ENCODE data around the gene SLC39A2. TPM values are rescaled to one million over a fixed set of nuclear protein-coding genes. Genes with fewer than 3 reads are reported as not detected.

The SLC39A2 gene
- total RNA-seq, 2 donors from 2014 or later, result not detected

GRCh38 chr14:20996521-20996920 is 2.6 kb upstream of the SLC39A2 start:
- no peak for DNase-seq (ENCODE audit: low spot score)
- Histone ChIP-seq H3K36me3 (peaks cover 56% of the 10 kb centered on the region), H3K9me3 (no peaks in the 10 kb centered on the region), H3K27me3 (no peaks in the 10 kb centered on the region), H3K27ac (no peak overlapping the region), H3K4me3 (no peak overlapping the region), H3K4me1 (peaks cover 0 to 6% of the 10 kb centered on the region in 2 donors)
- no peak for TF ChIP-seq CTCF (IDR thresholded peaks at IDR 0.05)

- no peak overlapping the region for H3K4me3 ChIP-seq
- peaks cover 52% of the 10 kb centered on the region for H3K36me3 ChIP-seq
- DNase-seq (ENCODE audit: low spot score), result no peak
- H3K9me3 ChIP-seq, result no peaks in the 10 kb centered on the region
- TF ChIP-seq CTCF (IDR thresholded peaks at IDR 0.05), result no peak
- no peak overlapping the region for H3K27ac ChIP-seq
- peaks cover 0 to under 1% of the 10 kb centered on the region in 2 donors for H3K4me1 ChIP-seq
- no peaks in the 10 kb centered on the region for H3K27me3 ChIP-seq
Measured at GRCh38 chr14:20997115-20997514, 2.0 kb upstream of the SLC39A2 start.

- H3K4me1 ChIP-seq, result no peaks in the 10 kb centered on the region
- no peaks in the 10 kb centered on the region for H3K27me3 ChIP-seq
- no peak overlapping the region for H3K4me3 ChIP-seq
- H3K9me3 ChIP-seq, result no peaks in the 10 kb centered on the region
- TF ChIP-seq CTCF (IDR thresholded peaks at IDR 0.05), result no peak
- no peak overlapping the region for H3K27ac ChIP-seq
- no peak for DNase-seq (ENCODE audit: low spot score)
- H3K36me3 ChIP-seq, result peaks cover 47% of the 10 kb centered on the region
Measured at GRCh38 chr14:20997564-20997963, 1.5 kb upstream of the SLC39A2 start.

- DNase-seq (ENCODE audit: low spot score), result no peak
- peaks cover 41% of the 10 kb centered on the region for H3K36me3 ChIP-seq
- H3K27me3 ChIP-seq, result no peaks in the 10 kb centered on the region
Measured at GRCh38 chr14:20998139-20998538, 954 bp upstream of the SLC39A2 start.

GRCh38 chr14:20999591-20999990 is 498 bp downstream of the SLC39A2 start:
- no peaks in the 10 kb centered on the region for H3K9me3 ChIP-seq
- TF ChIP-seq CTCF (IDR thresholded peaks at IDR 0.05), result no peak
- H3K4me3 ChIP-seq, result no peak overlapping the region
- peaks cover 27% of the 10 kb centered on the region for H3K36me3 ChIP-seq
- no peaks in the 10 kb centered on the region for H3K27me3 ChIP-seq
- H3K4me1 ChIP-seq, result no peaks in the 10 kb centered on the region
- DNase-seq (ENCODE audit: low spot score), result no peak
- no peak overlapping the region for H3K27ac ChIP-seq

More at GRCh38 chr14:20998139-20998538, 954 bp upstream of the SLC39A2 start:
- TF ChIP-seq CTCF (IDR thresholded peaks at IDR 0.05), result no peak
- Histone ChIP-seq H3K4me1 (no peaks in the 10 kb centered on the region), H3K4me3 (no peak overlapping the region), H3K9me3 (no peaks in the 10 kb centered on the region), H3K27ac (no peak overlapping the region)

GRCh38 chr14:21001218-21001617 is 2.1 kb downstream of the SLC39A2 start:
- DNase-seq (ENCODE audit: low spot score), result no peak
- H3K4me1 ChIP-seq, result no peaks in the 10 kb centered on the region
- no peak overlapping the region for H3K27ac ChIP-seq
- peaks cover 10% of the 10 kb centered on the region for H3K36me3 ChIP-seq
- H3K27me3 ChIP-seq, result no peaks in the 10 kb centered on the region
- H3K9me3 ChIP-seq, result no peaks in the 10 kb centered on the region
- no peak for TF ChIP-seq CTCF (IDR thresholded peaks at IDR 0.05)
- H3K4me3 ChIP-seq, result no peak overlapping the region

All from right atrium auricular region (tissue), 2 donors.